ENCODE data around the gene LDLRAD3.

- TF ChIP-seq POLR2AphosphoS5 (IDR thresholded peaks at IDR 0.05): peak in 1 of 3 donors; percentile 21
- no peak for TF ChIP-seq CTCF (IDR thresholded peaks at IDR 0.05 in 8 of 11, conservative IDR thresholded peaks at IDR 0.05 in 3 of 11)
These were observed 36.0 kb upstream of the LDLRAD3 start for GRCh38 chr11:35907648-35908431.

Data from spleen (tissue), 7 donors.